RWPE1 (cell line): Measurements from ENCODE around the gene RBM4B.

ENCODE experiments used
- CTCF ChIA-PET: fragments of 350-600 bp; sonication (Branson Sonifier 250); formaldehyde crosslinking; extraction: SDS; loops from one replicate; lab custom pipeline; 2021; lab: Yijun Ruan, JAX
- POLR2A ChIA-PET: fragments of 400-600 bp; formaldehyde crosslinking; extraction: SDS; loops from one replicate; lab custom pipeline; 2020; ENCODE audit warnings: antibody characterized with exemption; ENCODE audit not compliant: low non-redundant PET; lab: Yijun Ruan, JAX
- DNase-seq: peaks from one replicate; pipeline ENCODE4 v3.0.0; 2012; ENCODE audit warnings: low spot score
- H3K27ac ChIP-seq: fragments of 450-650 bp; 2 replicates; pipeline ENCODE4 v1.5.1; 2017
- TF ChIP-seq, protein P1 (sequence below): fragments of 450-650 bp; conservative IDR thresholded peaks from 2 replicates; pipeline ENCODE4 v1.5.1; 2017; ENCODE audit warnings: low read depth, mild to moderate bottlenecking

RBM4B gene

DNA sequence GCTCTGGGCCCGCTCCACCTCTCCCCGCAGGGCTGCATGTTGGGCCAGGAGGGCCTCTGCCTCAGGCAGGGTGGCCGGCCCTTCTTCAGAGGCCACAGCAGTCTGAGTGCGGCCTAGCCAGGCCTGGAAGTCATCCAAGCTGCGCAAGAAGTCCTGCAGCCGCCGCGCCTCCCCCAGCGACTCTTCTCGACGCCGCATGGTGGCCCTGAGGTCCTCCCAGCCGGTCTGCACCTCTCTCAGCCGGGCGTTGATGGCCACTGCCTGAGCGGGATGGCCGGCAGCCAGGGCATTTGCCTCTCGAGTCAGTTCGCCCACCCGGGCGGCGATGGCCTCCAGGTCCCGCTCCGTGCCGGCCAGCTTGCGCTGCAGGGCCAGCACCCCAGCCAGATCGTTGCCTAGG, 23.1 kb upstream of the RBM4B start:
- ChIA-PET POLR2A (no interaction called here), CTCF (no interaction called here)
- DNase-seq = no peak
- TF ChIP-seq, protein P1, sequence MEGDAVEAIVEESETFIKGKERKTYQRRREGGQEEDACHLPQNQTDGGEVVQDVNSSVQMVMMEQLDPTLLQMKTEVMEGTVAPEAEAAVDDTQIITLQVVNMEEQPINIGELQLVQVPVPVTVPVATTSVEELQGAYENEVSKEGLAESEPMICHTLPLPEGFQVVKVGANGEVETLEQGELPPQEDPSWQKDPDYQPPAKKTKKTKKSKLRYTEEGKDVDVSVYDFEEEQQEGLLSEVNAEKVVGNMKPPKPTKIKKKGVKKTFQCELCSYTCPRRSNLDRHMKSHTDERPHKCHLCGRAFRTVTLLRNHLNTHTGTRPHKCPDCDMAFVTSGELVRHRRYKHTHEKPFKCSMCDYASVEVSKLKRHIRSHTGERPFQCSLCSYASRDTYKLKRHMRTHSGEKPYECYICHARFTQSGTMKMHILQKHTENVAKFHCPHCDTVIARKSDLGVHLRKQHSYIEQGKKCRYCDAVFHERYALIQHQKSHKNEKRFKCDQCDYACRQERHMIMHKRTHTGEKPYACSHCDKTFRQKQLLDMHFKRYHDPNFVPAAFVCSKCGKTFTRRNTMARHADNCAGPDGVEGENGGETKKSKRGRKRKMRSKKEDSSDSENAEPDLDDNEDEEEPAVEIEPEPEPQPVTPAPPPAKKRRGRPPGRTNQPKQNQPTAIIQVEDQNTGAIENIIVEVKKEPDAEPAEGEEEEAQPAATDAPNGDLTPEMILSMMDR = no peak
- no peak overlapping the region for H3K27ac ChIP-seq

DNA sequence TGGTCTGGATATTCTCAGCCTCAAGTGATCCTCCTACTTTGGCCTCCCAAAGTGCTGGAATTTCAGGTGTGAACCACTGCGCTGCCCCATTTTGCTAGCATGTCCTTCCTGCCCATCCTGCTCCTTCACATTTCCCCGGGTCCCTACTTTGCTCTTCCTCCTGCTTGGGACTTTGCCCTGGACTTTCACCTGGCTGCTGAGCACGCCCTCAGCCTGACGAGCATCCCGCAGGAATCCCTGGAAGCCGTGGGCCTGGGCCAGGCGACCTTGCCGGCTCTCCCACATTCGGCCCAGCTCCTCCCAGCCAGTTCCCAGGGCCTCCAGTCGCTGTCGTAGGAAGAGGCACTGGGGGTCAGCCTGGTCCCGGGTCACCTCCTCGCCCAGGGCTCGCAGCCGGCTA, 22.6 kb upstream of the RBM4B start:
- TF ChIP-seq, protein P1 = no peak
- ChIA-PET POLR2A (no interaction called here), CTCF (no interaction called here)
- H3K27ac ChIP-seq = no peak overlapping the region; the same call in 1 of the 2 replicates
- no peak for DNase-seq

DNA sequence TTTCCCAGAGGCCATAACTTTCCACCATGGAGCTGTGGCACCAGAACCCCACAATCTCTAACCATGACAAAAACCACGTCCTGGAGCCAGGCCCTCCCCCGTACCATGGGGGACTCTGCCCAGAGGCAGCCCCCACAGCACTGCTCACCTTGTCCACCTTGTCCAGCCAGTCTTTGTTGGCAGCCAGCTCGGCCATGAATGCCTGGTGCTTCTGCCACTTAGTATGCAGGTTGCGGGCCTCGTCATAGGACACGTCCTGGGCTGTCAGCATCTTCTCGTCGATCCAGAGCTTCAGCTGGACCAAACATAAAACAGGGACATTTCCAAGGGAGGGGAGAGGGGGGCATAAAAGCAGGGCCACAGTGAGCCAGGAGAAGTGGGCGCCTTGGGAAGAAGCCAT, 20.8 kb upstream of the RBM4B start:
- TF ChIP-seq, protein P1 = no peak
- DNase-seq = no peak
- CTCF ChIA-PET = interaction anchor here (1.0 kb wide), 1 partner anchor 136 kb away, joined by 3 read pairs; no protein-coding TSS in a partner anchor
- H3K27ac ChIP-seq = no peak overlapping the region; the same call in 1 of the 2 replicates
- POLR2A ChIA-PET = no interaction called here

DNA sequence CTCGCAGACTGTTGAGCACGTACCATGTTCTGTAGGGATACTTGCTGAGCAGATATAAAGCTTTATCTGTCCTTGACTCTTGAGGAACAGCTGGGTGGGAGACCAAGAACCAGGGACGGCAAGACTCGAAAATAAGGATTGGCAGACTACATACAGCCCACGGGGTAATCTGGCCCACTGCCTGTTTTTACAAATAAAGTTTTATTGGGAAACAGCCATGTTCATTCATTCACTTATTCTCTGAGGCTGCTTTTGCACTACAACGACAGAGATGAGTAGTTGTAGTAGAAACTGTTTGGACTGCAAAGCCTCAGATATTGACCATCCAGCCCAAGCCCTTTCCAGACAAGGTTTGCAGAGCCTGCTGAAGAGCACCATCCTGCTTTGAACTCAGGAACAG, 20.3 kb upstream of the RBM4B start:
- TF ChIP-seq, protein P1 = no peak
- ChIA-PET CTCF (no interaction called here), POLR2A (no interaction called here)
- DNase-seq = no peak
- no peak overlapping the region for H3K27ac ChIP-seq

DNA sequence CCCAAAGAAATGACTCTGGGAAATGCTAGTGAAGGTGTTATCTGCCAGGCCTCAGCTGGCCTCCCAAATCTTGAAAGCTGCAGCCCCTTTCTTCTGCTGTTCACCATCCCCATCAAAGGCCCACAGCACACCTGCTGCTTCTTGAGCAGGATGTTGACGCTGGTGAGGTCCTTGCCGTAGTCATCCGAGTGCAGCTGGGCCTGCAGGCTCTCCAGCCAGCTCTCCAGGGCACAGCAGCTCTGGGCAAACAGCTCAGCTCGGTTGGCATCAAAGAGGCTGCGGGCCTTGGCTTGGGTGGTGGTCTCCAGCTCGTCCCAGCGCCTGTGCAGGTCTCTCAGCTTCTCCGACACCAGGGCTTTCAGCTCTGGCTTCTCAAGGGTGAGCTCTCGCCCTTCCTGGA, 18.5 kb upstream of the RBM4B start:
- TF ChIP-seq, protein P1 = no peak
- H3K27ac ChIP-seq = peak overlapping the region; percentile 88
- ChIA-PET CTCF (interaction anchor here (2.1 kb wide), 1 partner anchor 138 kb away, joined by 9 read pairs; no protein-coding TSS in a partner anchor), POLR2A (no interaction called here)
- DNase-seq = no peak

DNA sequence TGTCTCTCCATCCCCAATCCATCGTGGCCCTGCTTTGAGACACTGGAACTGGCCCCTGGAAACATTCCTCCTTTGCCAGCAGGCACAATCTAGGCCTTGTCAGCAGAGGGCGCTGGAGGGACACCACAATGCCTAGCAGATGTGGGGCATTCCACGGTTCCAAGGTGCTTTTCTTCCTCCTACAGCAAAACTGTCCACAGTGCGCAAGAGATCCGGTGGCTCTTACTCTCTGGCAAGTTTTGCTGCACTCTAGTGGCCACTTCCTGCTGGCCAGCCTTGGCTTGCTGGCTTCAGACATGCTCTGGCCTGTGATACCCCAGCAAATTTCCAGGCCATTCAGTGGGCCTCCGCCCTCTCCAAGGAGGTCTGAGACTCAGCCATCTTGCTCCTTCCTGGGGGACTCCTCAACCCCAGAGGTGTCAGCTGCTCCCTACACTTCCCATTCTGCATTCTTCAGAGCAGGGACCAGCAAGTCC, 17.1 kb upstream of the RBM4B start:
- DNase-seq = peak; percentile 85
- CTCF ChIA-PET = interaction anchor here (0.6 to 2.1 kb wide), 8 partner anchors 9 to 288 kb away, joined by 3 to 9 read pairs (median 3); no protein-coding TSS in a partner anchor
- POLR2A ChIA-PET = no interaction called here

More for the DNA sequence above, 17.1 kb upstream of the RBM4B start:
- H3K27ac ChIP-seq = peak overlapping the region; percentile 88
- TF ChIP-seq, protein P1 = peak; percentile 99
